SU-DHL-6 (cell line): ENCODE results near the gene CCDC144A.
"Not testable (repeated sequence)": the region's sequence is repeated elsewhere in the genome, so short reads cannot be mapped to it uniquely, and the experiment has no call there.

Experiments
- H2AFZ ChIP-seq: fragments of 200-600 bp; sonication (generic); 2 replicates; pipeline ENCODE4 v1.6.1; 2014; ENCODE audit warnings: low read depth, mild to moderate bottlenecking, moderate library complexity, mixed read lengths, antibody characterized with exemption, low read length; ENCODE audit not compliant: severe bottlenecking
- H3F3A ChIP-seq: fragments of 200-600 bp; shearing (Covaris generic); 2 replicates; pipeline ENCODE4 v1.6.0; 2016; ENCODE audit warnings: antibody characterized with exemption, mild to moderate bottlenecking; ENCODE audit not compliant: insufficient read depth
- H3K27ac ChIP-seq: fragments of 200-600 bp; sonication (generic); 2 replicates; pipeline ENCODE4 v1.5.1; 2016; ENCODE audit warnings: low read depth, mild to moderate bottlenecking, low read length, moderate library complexity, mixed read lengths
- H3K27me3 ChIP-seq: fragments of 200-600 bp; sonication (generic), shearing (Covaris generic); 2 replicates; pipeline ENCODE4 v1.6.0; 2014; ENCODE audit warnings: mild to moderate bottlenecking, low read length
- H3K36me3 ChIP-seq: fragments of 200-600 bp; sonication (generic); 2 replicates; pipeline ENCODE4 v1.6.1; 2014; ENCODE audit warnings: mild to moderate bottlenecking, low read length, mixed read lengths
- H3K4me2 ChIP-seq: fragments of 300-600, 200-600 bp; shearing (Covaris generic), sonication (generic); 2 replicates; pipeline ENCODE4 v1.6.0; 2014; ENCODE audit warnings: low read length, low read depth, mild to moderate bottlenecking; ENCODE audit not compliant: poor library complexity, severe bottlenecking
- H3K4me3 ChIP-seq: fragments of 200-600 bp; sonication (generic); 2 replicates; pipeline ENCODE4 v1.5.1; 2014; ENCODE audit warnings: antibody characterized with exemption, low read length, mild to moderate bottlenecking, mixed read lengths; ENCODE audit not compliant: insufficient read depth, poor library complexity, severe bottlenecking
- H3K79me2 ChIP-seq: fragments of 200-600 bp; sonication (generic); 2 replicates; pipeline ENCODE4 v1.6.1; 2014; ENCODE audit warnings: mild to moderate bottlenecking, low read length, moderate library complexity; ENCODE audit not compliant: insufficient read depth
- H3K9ac ChIP-seq: fragments of 200-600 bp; sonication (generic); 2 replicates; pipeline ENCODE4 v1.7.0; 2014; ENCODE audit warnings: mild to moderate bottlenecking, low read length
- H3K9me2 ChIP-seq: fragments of 200-600 bp; sonication (generic); replicated peaks from 2 replicates; pipeline ENCODE4 v1.6.1; 2014; ENCODE audit warnings: low read length; ENCODE audit not compliant: insufficient read depth
- H3K9me3 ChIP-seq: fragments of 200-600 bp; sonication (generic); 2 replicates; pipeline ENCODE4 v1.6.1; 2014; ENCODE audit warnings: low read length, mixed read lengths; ENCODE audit not compliant: insufficient read depth
- H4K20me1 ChIP-seq: fragments of 200-600 bp; sonication (generic); 2 replicates; pipeline ENCODE4 v1.6.1; 2014; ENCODE audit warnings: low read depth, mild to moderate bottlenecking, antibody characterized with exemption, low read length, moderate library complexity, mixed read lengths
- EZH2phosphoT487 ChIP-seq: fragments of 200-600 bp; sonication (generic), shearing (Covaris generic); conservative IDR thresholded peaks from 2 replicates; pipeline ENCODE4 v1.6.1; 2018; ENCODE audit warnings: mild to moderate bottlenecking, antibody characterized with exemption, low read length, moderate library complexity, mixed read lengths
- TF ChIP-seq, protein P1 (sequence below): fragments of 200-600 bp; sonication (generic); IDR thresholded peaks from one replicate; pipeline ENCODE4 v1.5.1; 2017; ENCODE audit warnings: antibody characterized with exemption, mild to moderate bottlenecking, low read length, moderate library complexity; ENCODE audit not compliant: insufficient read depth, poor library complexity, severe bottlenecking

The CCDC144A gene

DNA sequence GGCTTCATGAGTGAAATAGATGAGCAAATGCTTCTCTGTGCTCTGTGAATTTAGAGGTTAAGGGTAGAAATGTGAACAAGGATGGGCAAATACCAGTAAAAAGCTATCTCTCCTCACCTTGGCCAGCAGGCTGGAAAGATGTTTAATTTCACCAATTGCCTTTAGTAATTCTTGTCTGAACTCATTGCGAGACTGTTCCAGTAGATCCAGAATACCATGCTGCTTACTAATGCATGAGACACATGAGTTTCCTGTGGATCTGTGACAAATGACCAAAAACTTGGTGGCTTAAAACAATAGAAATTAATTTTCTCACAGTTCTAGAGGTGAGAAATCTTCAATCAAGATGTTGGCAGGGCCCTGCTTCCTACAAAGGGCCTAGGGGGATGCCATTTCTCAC lies 27.1 kb upstream of the CCDC144A start:
- H3K36me3 ChIP-seq = no peaks in the 10 kb centered on the region
- no peaks in the 10 kb centered on the region for H3K27me3 ChIP-seq
- H2AFZ ChIP-seq = no peak overlapping the region
- no peak overlapping the region for H3K4me3 ChIP-seq
- H3K27ac ChIP-seq = no peak overlapping the region
- H3K79me2 ChIP-seq = no peaks in the 10 kb centered on the region
- no peaks in the 10 kb centered on the region for H4K20me1 ChIP-seq
- no peak overlapping the region for H3K4me2 ChIP-seq
- TF ChIP-seq, protein P1, sequence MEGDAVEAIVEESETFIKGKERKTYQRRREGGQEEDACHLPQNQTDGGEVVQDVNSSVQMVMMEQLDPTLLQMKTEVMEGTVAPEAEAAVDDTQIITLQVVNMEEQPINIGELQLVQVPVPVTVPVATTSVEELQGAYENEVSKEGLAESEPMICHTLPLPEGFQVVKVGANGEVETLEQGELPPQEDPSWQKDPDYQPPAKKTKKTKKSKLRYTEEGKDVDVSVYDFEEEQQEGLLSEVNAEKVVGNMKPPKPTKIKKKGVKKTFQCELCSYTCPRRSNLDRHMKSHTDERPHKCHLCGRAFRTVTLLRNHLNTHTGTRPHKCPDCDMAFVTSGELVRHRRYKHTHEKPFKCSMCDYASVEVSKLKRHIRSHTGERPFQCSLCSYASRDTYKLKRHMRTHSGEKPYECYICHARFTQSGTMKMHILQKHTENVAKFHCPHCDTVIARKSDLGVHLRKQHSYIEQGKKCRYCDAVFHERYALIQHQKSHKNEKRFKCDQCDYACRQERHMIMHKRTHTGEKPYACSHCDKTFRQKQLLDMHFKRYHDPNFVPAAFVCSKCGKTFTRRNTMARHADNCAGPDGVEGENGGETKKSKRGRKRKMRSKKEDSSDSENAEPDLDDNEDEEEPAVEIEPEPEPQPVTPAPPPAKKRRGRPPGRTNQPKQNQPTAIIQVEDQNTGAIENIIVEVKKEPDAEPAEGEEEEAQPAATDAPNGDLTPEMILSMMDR = no peak
- no peak for TF ChIP-seq EZH2phosphoT487
- no peaks in the 10 kb centered on the region for H3F3A ChIP-seq
- no peak overlapping the region for H3K9ac ChIP-seq
- H3K9me2 ChIP-seq = no peaks in the 10 kb centered on the region
- no peaks in the 10 kb centered on the region for H3K9me3 ChIP-seq

DNA sequence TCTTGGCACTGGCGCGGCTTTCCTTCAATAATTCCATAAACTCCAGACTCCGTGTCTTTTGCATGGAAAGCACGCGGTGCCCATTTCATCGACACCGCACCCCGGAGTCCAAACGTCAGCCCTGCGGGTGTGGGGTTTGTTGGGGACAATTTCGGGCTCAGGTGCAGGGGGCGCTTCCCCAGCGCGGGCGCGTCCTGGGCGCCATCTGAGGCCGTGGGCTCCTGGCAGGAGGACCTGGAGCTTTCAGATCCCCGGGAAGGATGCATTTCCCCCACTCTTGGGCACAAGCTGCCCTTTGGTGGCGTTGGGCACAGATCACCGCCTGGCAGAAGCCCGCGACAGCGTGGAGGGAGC lies 23.5 kb upstream of the CCDC144A start:
- H3K9me3 ChIP-seq, H3K4me3 ChIP-seq, H3K9ac ChIP-seq, H2AFZ ChIP-seq, H3K27ac ChIP-seq, H3K27me3 ChIP-seq, H3K9me2 ChIP-seq, H4K20me1 ChIP-seq, H3K4me2 ChIP-seq, H3K36me3 ChIP-seq, H3K79me2 ChIP-seq, H3F3A ChIP-seq: not testable (repeated sequence)

DNA sequence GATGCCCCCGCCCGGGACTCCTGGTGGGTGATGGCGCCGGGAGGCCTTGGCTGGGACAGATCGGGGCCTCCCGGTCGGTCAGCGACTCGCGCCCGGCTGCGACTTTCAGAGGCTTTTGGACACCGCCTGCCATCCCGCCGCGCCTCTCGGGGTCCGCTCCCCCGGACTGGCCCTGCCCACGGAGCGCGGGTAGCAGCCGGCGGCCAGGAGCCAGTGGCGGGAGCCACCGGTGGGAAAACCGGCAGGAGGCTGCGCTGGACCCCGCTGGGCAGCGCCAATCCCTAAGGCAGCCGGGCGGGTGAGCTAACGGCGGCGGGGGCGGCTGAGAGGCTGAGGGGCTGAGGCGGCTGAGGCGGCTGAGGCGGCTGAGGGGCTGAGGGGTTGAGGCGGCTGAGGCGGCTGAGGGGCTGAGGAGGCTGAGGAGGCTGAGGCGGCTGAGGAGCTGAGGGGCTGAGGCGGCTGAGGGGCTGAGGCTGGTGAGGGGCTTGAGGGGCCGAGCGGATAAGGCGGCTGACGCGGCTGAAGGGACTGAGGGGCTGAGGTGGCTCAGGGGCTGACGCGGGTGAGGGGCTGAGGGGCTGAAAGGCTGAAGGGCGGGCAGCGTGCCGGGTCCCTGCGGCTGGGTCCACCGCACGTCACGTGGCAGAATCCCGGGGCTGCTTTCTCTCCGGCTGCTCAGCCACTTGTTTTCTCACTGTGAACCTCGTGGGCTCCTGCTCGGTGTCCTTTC lies 23.0 kb upstream of the CCDC144A start:
- H3K9ac ChIP-seq, H2AFZ ChIP-seq, H3K9me2 ChIP-seq, H3K79me2 ChIP-seq, H3K27ac ChIP-seq, H3K36me3 ChIP-seq, H3K4me2 ChIP-seq, H3K27me3 ChIP-seq, H3K9me3 ChIP-seq, H3F3A ChIP-seq, H4K20me1 ChIP-seq, H3K4me3 ChIP-seq: not testable (repeated sequence)

DNA sequence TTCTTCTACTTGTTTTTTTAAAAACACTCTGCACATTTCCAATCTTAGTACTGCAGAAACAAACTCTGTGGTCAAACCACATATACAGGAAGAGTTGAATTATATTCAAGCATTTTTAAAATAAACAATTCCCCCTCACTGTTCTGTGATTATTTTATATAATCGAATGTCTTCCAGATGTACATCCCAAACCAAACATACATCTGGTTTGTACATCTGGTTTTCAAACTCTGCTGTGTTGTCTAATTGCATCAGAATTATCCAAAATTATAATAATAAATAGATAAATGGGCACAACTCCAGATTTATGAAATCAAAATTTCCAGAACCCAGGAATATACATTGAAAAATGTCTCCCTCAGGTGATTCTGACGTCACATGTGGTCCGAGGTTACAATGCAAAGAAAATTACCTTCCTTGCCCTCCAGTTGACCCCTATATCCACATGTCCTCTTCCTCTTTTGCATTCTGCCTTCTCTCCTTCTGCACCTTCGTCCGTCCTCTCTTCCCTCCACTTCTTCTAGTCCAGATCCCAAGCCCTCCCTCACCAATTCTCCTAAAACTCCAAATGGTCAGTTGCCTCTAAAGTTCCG lies 13.3 kb upstream of the CCDC144A start:
- no peaks in the 10 kb centered on the region for H3K79me2 ChIP-seq
- no peak overlapping the region for H3K4me2 ChIP-seq
- TF ChIP-seq, protein P1 = no peak
- no peak for TF ChIP-seq EZH2phosphoT487
- no peaks in the 10 kb centered on the region for H3K9me2 ChIP-seq
- no peaks in the 10 kb centered on the region for H3K9me3 ChIP-seq
- H3K4me3 ChIP-seq = no peak overlapping the region
- H3K27me3 ChIP-seq = no peaks in the 10 kb centered on the region
- H2AFZ ChIP-seq = no peak overlapping the region
- H3K36me3 ChIP-seq = no peaks in the 10 kb centered on the region
- H3K27ac ChIP-seq = no peak overlapping the region
- H4K20me1 ChIP-seq = no peaks in the 10 kb centered on the region
- H3K9ac ChIP-seq = no peak overlapping the region
- H3F3A ChIP-seq = no peaks in the 10 kb centered on the region

DNA sequence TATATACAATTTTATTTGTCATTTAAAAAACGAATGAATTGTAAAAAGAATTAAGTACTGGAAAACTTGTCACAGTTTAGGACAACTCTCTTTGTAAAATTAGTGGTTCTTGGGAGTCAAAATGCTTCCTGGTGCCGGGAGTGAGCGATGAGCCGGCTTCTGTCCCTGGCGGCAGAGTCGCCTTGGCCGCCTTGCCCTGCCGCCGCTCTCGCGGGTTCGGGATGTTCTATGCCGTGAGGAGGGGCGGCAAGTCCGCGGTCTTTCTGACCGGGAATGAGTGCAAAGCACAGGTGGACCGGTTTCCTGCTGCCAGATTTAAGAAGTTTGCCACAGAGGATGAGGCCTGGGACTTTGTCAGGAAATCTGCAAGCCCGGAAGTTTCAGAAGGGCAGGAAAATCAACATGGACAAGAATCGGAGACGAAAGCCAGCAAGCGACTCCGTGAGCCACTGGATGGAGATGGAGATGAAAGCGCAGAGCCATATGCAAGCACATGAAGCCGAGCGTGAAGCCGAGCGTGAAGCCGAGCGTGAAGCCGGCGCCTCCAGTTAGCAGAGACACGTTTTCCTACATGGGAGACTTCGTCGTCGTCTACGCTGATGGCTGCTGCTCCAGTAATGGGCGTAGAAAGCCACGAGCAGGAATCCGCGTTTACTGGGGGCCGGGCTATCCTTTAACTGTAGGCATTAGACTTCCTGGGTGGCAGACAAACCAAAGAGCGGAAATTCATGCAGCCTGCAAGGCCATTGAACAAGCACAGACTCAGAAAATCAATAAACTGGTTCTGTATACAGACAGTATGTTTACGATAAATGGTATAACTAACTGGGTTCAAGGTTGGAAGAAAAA lies 6.5 kb upstream of the CCDC144A start:
- H2AFZ ChIP-seq, H3K27me3 ChIP-seq, H3K9me3 ChIP-seq, H3K4me2 ChIP-seq, H4K20me1 ChIP-seq, H3K4me3 ChIP-seq, H3K27ac ChIP-seq, H3K9ac ChIP-seq, H3K9me2 ChIP-seq, H3K79me2 ChIP-seq, H3F3A ChIP-seq, H3K36me3 ChIP-seq: not testable (repeated sequence)

DNA sequence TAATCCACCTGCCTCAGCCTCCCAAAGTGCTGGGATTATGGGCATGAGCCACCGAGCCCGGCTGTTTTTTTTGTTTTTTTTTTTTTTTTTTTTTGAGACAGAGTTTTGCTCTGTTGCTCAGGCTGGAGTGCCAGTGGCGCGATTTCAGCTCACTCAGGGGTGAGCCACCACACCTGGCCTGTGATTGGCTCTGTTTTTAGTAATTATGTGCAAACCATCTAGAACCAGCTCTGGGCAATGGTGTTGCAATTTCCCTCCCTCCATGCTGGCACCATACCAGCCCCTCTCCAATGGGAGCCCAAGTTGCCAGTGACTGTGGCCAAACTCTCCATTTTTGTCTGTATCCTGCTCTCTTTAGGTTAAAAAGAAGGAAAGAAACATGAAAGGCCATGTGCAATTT lies 4.0 kb upstream of the CCDC144A start:
- H3K27ac ChIP-seq = not testable (repeated sequence)

More for the DNA sequence above, 4.0 kb upstream of the CCDC144A start:
- H3K79me2 ChIP-seq, H3K9ac ChIP-seq, H3K9me2 ChIP-seq, H3F3A ChIP-seq, H2AFZ ChIP-seq, H4K20me1 ChIP-seq, H3K4me3 ChIP-seq, H3K27me3 ChIP-seq, H3K4me2 ChIP-seq, H3K9me3 ChIP-seq, H3K36me3 ChIP-seq: not testable (repeated sequence)
